ENCODE measurements around the gene SLIT2. TPM values are rescaled to one million over a fixed set of nuclear protein-coding genes. Genes with fewer than 3 reads are reported as not detected.

The SLIT2 gene
- total RNA-seq, 1 experiment from 2014 or later = 0.77 TPM

GRCh38 chr4:20278195-20278594, 26.5 kb downstream of the SLIT2 start:
- Histone ChIP-seq H3K36me3 (no peaks in the 10 kb centered on the region), H3K27me3 (no peaks in the 10 kb centered on the region), H3K9me3 (replicated peaks) (no peaks in the 10 kb centered on the region), H3K4me1 (no peaks in the 10 kb centered on the region), H3K27ac (no peak overlapping the region), H3K4me3 (no peak overlapping the region)
- DNase-seq = no peak

GRCh38 chr4:20279381-20279780, 27.7 kb downstream of the SLIT2 start:
- no peaks in the 10 kb centered on the region for H3K27me3 ChIP-seq
- H3K9me3 ChIP-seq (replicated peaks) = no peaks in the 10 kb centered on the region
- no peaks in the 10 kb centered on the region for H3K4me1 ChIP-seq
- no peak overlapping the region for H3K27ac ChIP-seq
- H3K36me3 ChIP-seq = no peaks in the 10 kb centered on the region
- DNase-seq = no peak
- H3K4me3 ChIP-seq = no peak overlapping the region

GRCh38 chr4:20281453-20281852, 29.7 kb downstream of the SLIT2 start:
- H3K27ac ChIP-seq = no peak overlapping the region
- H3K27me3 ChIP-seq = no peaks in the 10 kb centered on the region
- H3K4me3 ChIP-seq = no peak overlapping the region
- H3K9me3 ChIP-seq (replicated peaks) = no peaks in the 10 kb centered on the region
- H3K4me1 ChIP-seq = no peaks in the 10 kb centered on the region
- no peaks in the 10 kb centered on the region for H3K36me3 ChIP-seq
- DNase-seq = no peak

- H3K4me3 ChIP-seq = no peak overlapping the region
- no peaks in the 10 kb centered on the region for H3K36me3 ChIP-seq
- no peaks in the 10 kb centered on the region for H3K9me3 ChIP-seq (replicated peaks)
- no peaks in the 10 kb centered on the region for H3K27me3 ChIP-seq
- DNase-seq = no peak
- no peak overlapping the region for H3K27ac ChIP-seq
- no peaks in the 10 kb centered on the region for H3K4me1 ChIP-seq
Measured at GRCh38 chr4:20283039-20283438, 31.3 kb downstream of the SLIT2 start.

GRCh38 chr4:20284990-20285389, 33.3 kb downstream of the SLIT2 start:
- no peaks in the 10 kb centered on the region for H3K27me3 ChIP-seq
- no peak overlapping the region for H3K4me3 ChIP-seq
- H3K9me3 ChIP-seq (replicated peaks) = no peaks in the 10 kb centered on the region
- H3K4me1 ChIP-seq = no peaks in the 10 kb centered on the region
- no peaks in the 10 kb centered on the region for H3K36me3 ChIP-seq
- no peak overlapping the region for H3K27ac ChIP-seq
- no peak for DNase-seq

- Histone ChIP-seq H3K4me1 (no peaks in the 10 kb centered on the region), H3K27ac (no peak overlapping the region), H3K9me3 (replicated peaks) (no peaks in the 10 kb centered on the region), H3K27me3 (no peaks in the 10 kb centered on the region), H3K36me3 (no peaks in the 10 kb centered on the region), H3K4me3 (no peak overlapping the region)
- no peak for DNase-seq
Measured at GRCh38 chr4:20287246-20287645, 35.5 kb downstream of the SLIT2 start.

GRCh38 chr4:20288047-20288650, 36.4 kb downstream of the SLIT2 start:
- Histone ChIP-seq H3K27ac (no peak overlapping the region), H3K9me3 (replicated peaks) (no peaks in the 10 kb centered on the region), H3K4me1 (no peaks in the 10 kb centered on the region), H3K27me3 (no peaks in the 10 kb centered on the region), H3K36me3 (no peaks in the 10 kb centered on the region), H3K4me3 (no peak overlapping the region)
- DNase-seq = no peak

- Histone ChIP-seq H3K4me3 (no peak overlapping the region), H3K27me3 (no peaks in the 10 kb centered on the region), H3K4me1 (no peaks in the 10 kb centered on the region), H3K9me3 (replicated peaks) (no peaks in the 10 kb centered on the region), H3K27ac (no peak overlapping the region), H3K36me3 (no peaks in the 10 kb centered on the region)
- no peak for DNase-seq
Measured at GRCh38 chr4:20288846-20289512, 37.3 kb downstream of the SLIT2 start.

- Histone ChIP-seq H3K4me1 (no peaks in the 10 kb centered on the region), H3K27ac (no peak overlapping the region), H3K9me3 (replicated peaks) (no peaks in the 10 kb centered on the region), H3K36me3 (no peaks in the 10 kb centered on the region), H3K4me3 (no peak overlapping the region), H3K27me3 (no peaks in the 10 kb centered on the region)
- DNase-seq = no peak
Measured at GRCh38 chr4:20289782-20290181, 38.1 kb downstream of the SLIT2 start.

GRCh38 chr4:20292739-20293138, 41.0 kb downstream of the SLIT2 start:
- Histone ChIP-seq H3K9me3 (replicated peaks) (no peaks in the 10 kb centered on the region), H3K36me3 (no peaks in the 10 kb centered on the region), H3K27me3 (no peaks in the 10 kb centered on the region), H3K27ac (no peak overlapping the region), H3K4me1 (no peaks in the 10 kb centered on the region), H3K4me3 (no peak overlapping the region)
- DNase-seq = no peak

- Histone ChIP-seq H3K4me1 (no peaks in the 10 kb centered on the region), H3K27me3 (no peaks in the 10 kb centered on the region), H3K36me3 (no peaks in the 10 kb centered on the region), H3K27ac (no peak overlapping the region), H3K4me3 (no peak overlapping the region), H3K9me3 (replicated peaks) (no peaks in the 10 kb centered on the region)
- no peak for DNase-seq
Measured at GRCh38 chr4:20297261-20297660, 45.6 kb downstream of the SLIT2 start.

GRCh38 chr4:20297783-20298182, 46.1 kb downstream of the SLIT2 start:
- no peak overlapping the region for H3K27ac ChIP-seq
- H3K9me3 ChIP-seq (replicated peaks) = no peaks in the 10 kb centered on the region

GRCh38 chr4:20298455-20298854, 46.8 kb downstream of the SLIT2 start:
- Histone ChIP-seq H3K36me3 (no peaks in the 10 kb centered on the region), H3K27ac (no peak overlapping the region), H3K4me1 (no peaks in the 10 kb centered on the region), H3K9me3 (replicated peaks) (no peaks in the 10 kb centered on the region), H3K27me3 (no peaks in the 10 kb centered on the region), H3K4me3 (no peak overlapping the region)
- no peak for DNase-seq

More at GRCh38 chr4:20297783-20298182, 46.1 kb downstream of the SLIT2 start:
- Histone ChIP-seq H3K27me3 (no peaks in the 10 kb centered on the region), H3K36me3 (no peaks in the 10 kb centered on the region), H3K4me3 (no peak overlapping the region), H3K4me1 (no peaks in the 10 kb centered on the region)
- no peak for DNase-seq

- DNase-seq = no peak
- Histone ChIP-seq H3K9me3 (replicated peaks) (no peaks in the 10 kb centered on the region), H3K36me3 (no peaks in the 10 kb centered on the region), H3K4me3 (no peak overlapping the region), H3K4me1 (no peaks in the 10 kb centered on the region), H3K27ac (no peak overlapping the region), H3K27me3 (no peaks in the 10 kb centered on the region)
Measured at GRCh38 chr4:20298986-20299385, 47.3 kb downstream of the SLIT2 start.

- DNase-seq = peak; percentile 5 to 64
Measured at GRCh38 chr4:20299515-20299914, 47.8 kb downstream of the SLIT2 start.

GRCh38 chr4:20301161-20301560, 49.5 kb downstream of the SLIT2 start:
- Histone ChIP-seq H3K4me1 (no peaks in the 10 kb centered on the region), H3K9me3 (replicated peaks) (no peaks in the 10 kb centered on the region), H3K27me3 (no peaks in the 10 kb centered on the region), H3K27ac (no peak overlapping the region), H3K4me3 (no peak overlapping the region), H3K36me3 (no peaks in the 10 kb centered on the region)
- DNase-seq = no peak

More at GRCh38 chr4:20299515-20299914, 47.8 kb downstream of the SLIT2 start:
- H3K27me3 ChIP-seq = no peaks in the 10 kb centered on the region
- H3K9me3 ChIP-seq (replicated peaks) = no peaks in the 10 kb centered on the region
- H3K4me1 ChIP-seq = no peaks in the 10 kb centered on the region
- H3K27ac ChIP-seq = no peak overlapping the region
- H3K36me3 ChIP-seq = no peaks in the 10 kb centered on the region
- no peak overlapping the region for H3K4me3 ChIP-seq
